ENCODE measurements around the gene PAX4.

DNA sequence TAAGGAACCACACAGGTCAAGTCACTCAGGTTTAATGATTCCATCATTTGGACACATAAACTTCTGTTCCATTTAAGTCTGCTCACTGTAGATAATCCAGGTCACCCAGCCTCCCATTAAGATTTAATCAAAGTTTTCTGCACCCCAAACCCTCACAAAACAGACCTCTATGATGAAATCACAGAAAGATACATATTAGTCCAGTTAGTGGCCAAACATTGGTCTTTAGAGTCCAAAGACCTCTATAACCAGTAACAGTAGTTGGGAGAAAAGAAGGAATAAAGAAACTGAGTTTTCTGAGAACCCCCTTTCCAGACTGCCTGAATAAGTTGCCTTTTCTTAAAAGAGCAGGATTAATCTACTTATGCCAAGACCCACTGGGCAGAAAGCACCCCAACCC lies 37.3 kb downstream of the PAX4 start:
- TF ChIP-seq, protein P1, sequence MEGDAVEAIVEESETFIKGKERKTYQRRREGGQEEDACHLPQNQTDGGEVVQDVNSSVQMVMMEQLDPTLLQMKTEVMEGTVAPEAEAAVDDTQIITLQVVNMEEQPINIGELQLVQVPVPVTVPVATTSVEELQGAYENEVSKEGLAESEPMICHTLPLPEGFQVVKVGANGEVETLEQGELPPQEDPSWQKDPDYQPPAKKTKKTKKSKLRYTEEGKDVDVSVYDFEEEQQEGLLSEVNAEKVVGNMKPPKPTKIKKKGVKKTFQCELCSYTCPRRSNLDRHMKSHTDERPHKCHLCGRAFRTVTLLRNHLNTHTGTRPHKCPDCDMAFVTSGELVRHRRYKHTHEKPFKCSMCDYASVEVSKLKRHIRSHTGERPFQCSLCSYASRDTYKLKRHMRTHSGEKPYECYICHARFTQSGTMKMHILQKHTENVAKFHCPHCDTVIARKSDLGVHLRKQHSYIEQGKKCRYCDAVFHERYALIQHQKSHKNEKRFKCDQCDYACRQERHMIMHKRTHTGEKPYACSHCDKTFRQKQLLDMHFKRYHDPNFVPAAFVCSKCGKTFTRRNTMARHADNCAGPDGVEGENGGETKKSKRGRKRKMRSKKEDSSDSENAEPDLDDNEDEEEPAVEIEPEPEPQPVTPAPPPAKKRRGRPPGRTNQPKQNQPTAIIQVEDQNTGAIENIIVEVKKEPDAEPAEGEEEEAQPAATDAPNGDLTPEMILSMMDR (IDR thresholded peaks at IDR 0.05): no peak
- TF ChIP-seq EZH2 (IDR thresholded peaks at IDR 0.05): no peak

Data from neural progenitor cell (in vitro differentiated cells).